ENCODE data around the gene ACTN2.

DNA sequence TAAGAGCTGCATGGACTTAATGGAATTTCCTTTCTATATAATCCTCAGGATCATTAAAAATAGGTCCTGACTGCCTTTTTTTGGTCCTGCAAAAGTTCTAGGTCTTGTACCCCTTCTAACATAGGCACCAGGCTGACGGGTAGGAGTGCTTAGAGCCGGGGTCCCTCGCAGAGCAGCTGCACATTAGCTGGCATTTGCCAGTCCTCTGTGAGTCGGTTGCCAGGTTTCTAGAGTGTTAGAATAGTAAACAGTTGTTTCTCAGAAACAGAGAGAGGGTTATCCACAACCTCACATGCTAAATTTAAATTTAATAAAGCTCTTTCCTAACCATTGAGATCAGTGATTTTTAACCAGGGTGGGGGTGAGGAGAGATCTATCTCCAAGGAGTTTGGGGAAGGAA, 46.6 kb upstream of the ACTN2 start:
- TF ChIP-seq, protein P1, sequence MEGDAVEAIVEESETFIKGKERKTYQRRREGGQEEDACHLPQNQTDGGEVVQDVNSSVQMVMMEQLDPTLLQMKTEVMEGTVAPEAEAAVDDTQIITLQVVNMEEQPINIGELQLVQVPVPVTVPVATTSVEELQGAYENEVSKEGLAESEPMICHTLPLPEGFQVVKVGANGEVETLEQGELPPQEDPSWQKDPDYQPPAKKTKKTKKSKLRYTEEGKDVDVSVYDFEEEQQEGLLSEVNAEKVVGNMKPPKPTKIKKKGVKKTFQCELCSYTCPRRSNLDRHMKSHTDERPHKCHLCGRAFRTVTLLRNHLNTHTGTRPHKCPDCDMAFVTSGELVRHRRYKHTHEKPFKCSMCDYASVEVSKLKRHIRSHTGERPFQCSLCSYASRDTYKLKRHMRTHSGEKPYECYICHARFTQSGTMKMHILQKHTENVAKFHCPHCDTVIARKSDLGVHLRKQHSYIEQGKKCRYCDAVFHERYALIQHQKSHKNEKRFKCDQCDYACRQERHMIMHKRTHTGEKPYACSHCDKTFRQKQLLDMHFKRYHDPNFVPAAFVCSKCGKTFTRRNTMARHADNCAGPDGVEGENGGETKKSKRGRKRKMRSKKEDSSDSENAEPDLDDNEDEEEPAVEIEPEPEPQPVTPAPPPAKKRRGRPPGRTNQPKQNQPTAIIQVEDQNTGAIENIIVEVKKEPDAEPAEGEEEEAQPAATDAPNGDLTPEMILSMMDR (IDR thresholded peaks at IDR 0.05), result no peak
- no peak for TF ChIP-seq POLR2A (IDR thresholded peaks at IDR 0.05)
